WTC11 (cell line): ENCODE results near the gene CTPS2. TPM values are rescaled to one million over a fixed set of nuclear protein-coding genes. Genes with fewer than 3 reads are reported as not detected.

Experiments used
- ATAC-seq: fragments of 200-7000 bp; cut with Tn5 transposase; 2 replicates; pipeline ENCODE4 v1.10.0; 2021; ENCODE audit warnings: mild to moderate bottlenecking, moderate library complexity
- CTCF ChIA-PET: fragments of 300-600 bp; sonication (Branson Sonifier 250); formaldehyde crosslinking; loops from one replicate; lab custom pipeline; 2021; ENCODE audit warnings: antibody characterized with exemption; lab: Charles Lee
- POLR2A ChIA-PET: fragments of 350-600 bp; sonication (Branson Sonifier 250); formaldehyde crosslinking; loops from one replicate; lab custom pipeline; 2021; ENCODE audit warnings: antibody characterized with exemption; lab: Charles Lee
- DNase-seq: peaks from one replicate; pipeline ENCODE4 v3.0.0; 2021; ENCODE audit warnings: low spot score
- H3K27ac Mint-ChIP-seq: 2 replicates; pipeline ENCODE4 v1.8.0; 2021; ENCODE audit warnings: mixed read lengths
- H3K27me3 Mint-ChIP-seq: 2 replicates; pipeline ENCODE4 v1.8.0; 2021; ENCODE audit warnings: low read depth, mild to moderate bottlenecking, moderate library complexity, mixed read lengths
- H3K36me3 Mint-ChIP-seq: 2 replicates; pipeline ENCODE4 v1.8.0; 2021; ENCODE audit warnings: mixed read lengths
- H3K4me1 Mint-ChIP-seq: 2 replicates; pipeline ENCODE4 v1.8.0; 2022; ENCODE audit warnings: mixed read lengths
- H3K4me3 Mint-ChIP-seq: 2 replicates; pipeline ENCODE4 v1.8.0; 2021; ENCODE audit warnings: mild to moderate bottlenecking, moderate library complexity, mixed read lengths
- H3K9me3 Mint-ChIP-seq: 2 replicates; pipeline ENCODE4 v1.8.0; 2021; ENCODE audit warnings: mixed read lengths
- ETV6 ChIP-seq: sonication (generic); formaldehyde crosslinking; IDR thresholded peaks from 2 replicates; pipeline ENCODE4 v1.8.1; 2022; ENCODE audit warnings: mild to moderate bottlenecking, missing genetic modification reagents
- KAT7 ChIP-seq: sonication (generic); formaldehyde crosslinking; IDR thresholded peaks from 2 replicates; pipeline ENCODE4 v1.8.1; 2023; ENCODE audit warnings: missing genetic modification reagents, mild to moderate bottlenecking, borderline replicate concordance
- NFATC4 ChIP-seq: fragments of 250-450 bp; sonication (Bioruptor Pico); IDR thresholded peaks from 2 replicates; pipeline ENCODE4 v1.9.0; 2021; ENCODE audit warnings: mild to moderate bottlenecking
- NR1H2 ChIP-seq: sonication (generic); formaldehyde crosslinking; IDR thresholded peaks from 2 replicates; pipeline ENCODE4 v1.9.0; 2021; ENCODE audit warnings: mild to moderate bottlenecking, moderate library complexity, missing genetic modification reagents
- RORB ChIP-seq: fragments of 250-450 bp; sonication (Bioruptor Pico); IDR thresholded peaks from 2 replicates; pipeline ENCODE4 v1.9.0; 2021; ENCODE audit warnings: mild to moderate bottlenecking
- SMAD3 ChIP-seq: sonication (generic); formaldehyde crosslinking; IDR thresholded peaks from 2 replicates; pipeline ENCODE4 v1.8.0; 2022; ENCODE audit warnings: missing genetic modification reagents, mild to moderate bottlenecking, borderline replicate concordance
- ZNF423 ChIP-seq: fragments of 250-450 bp; sonication (Bioruptor Pico); IDR thresholded peaks from 2 replicates; pipeline ENCODE4 v2.1.2; 2022; ENCODE audit warnings: mild to moderate bottlenecking, moderate library complexity
- total RNA-seq: library from RNA; stranded (reverse); gene quantifications from 3 replicates; pipeline ENCODE4 v1.2.3, GENCODE V29; 2021
- TF ChIP-seq, protein P1 (sequence below): sonication (generic); formaldehyde crosslinking; IDR thresholded peaks from 2 replicates; pipeline ENCODE4 v1.8.1; 2023; ENCODE audit warnings: mild to moderate bottlenecking, missing genetic modification reagents, moderate library complexity
- TF ChIP-seq, protein P2 (sequence below): fragments of 250-450 bp; sonication (Bioruptor Pico); IDR thresholded peaks from 2 replicates; pipeline ENCODE4 v1.9.0; 2021; ENCODE audit warnings: mild to moderate bottlenecking, borderline replicate concordance
- TF ChIP-seq, protein P3 (sequence below): sonication (generic); formaldehyde crosslinking; IDR thresholded peaks from 2 replicates; pipeline ENCODE4 v1.8.1; 2023; ENCODE audit warnings: mild to moderate bottlenecking, missing genetic modification reagents, borderline replicate concordance
- TF ChIP-seq, protein P4 (sequence below): fragments of 250-450 bp; sonication (Bioruptor Pico); IDR thresholded peaks from 2 replicates; pipeline ENCODE4 v1.9.0; 2021; ENCODE audit warnings: moderate library complexity, mild to moderate bottlenecking, inconsistent platforms, borderline replicate concordance
- TF ChIP-seq, protein P5 (sequence below): sonication (generic); formaldehyde crosslinking; IDR thresholded peaks from 2 replicates; pipeline ENCODE4 v1.8.0; 2022; ENCODE audit warnings: mild to moderate bottlenecking, missing genetic modification reagents
- TF ChIP-seq, protein P6 (sequence below): fragments of 250-450 bp; sonication (Bioruptor Pico); IDR thresholded peaks from 2 replicates; pipeline ENCODE4 v1.9.0; 2021; ENCODE audit warnings: mild to moderate bottlenecking
- TF ChIP-seq, protein P7 (sequence below): sonication (generic); formaldehyde crosslinking; conservative IDR thresholded peaks from 2 replicates; pipeline ENCODE4 v1.8.1; 2022; ENCODE audit warnings: mild to moderate bottlenecking, missing genetic modification reagents
- TF ChIP-seq, protein P8 (sequence below): sonication (generic); formaldehyde crosslinking; IDR thresholded peaks from 2 replicates; pipeline ENCODE4 v1.8.1; 2023; ENCODE audit warnings: mild to moderate bottlenecking, missing genetic modification reagents, moderate library complexity
- TF ChIP-seq, protein P9 (sequence below): sonication (generic); formaldehyde crosslinking; IDR thresholded peaks from 2 replicates; pipeline ENCODE4 v1.8.0; 2022; ENCODE audit warnings: mild to moderate bottlenecking, missing genetic modification reagents

Gene CTPS2
- total RNA-seq, 1 experiment from 2014 or later = 23.2 TPM

DNA sequence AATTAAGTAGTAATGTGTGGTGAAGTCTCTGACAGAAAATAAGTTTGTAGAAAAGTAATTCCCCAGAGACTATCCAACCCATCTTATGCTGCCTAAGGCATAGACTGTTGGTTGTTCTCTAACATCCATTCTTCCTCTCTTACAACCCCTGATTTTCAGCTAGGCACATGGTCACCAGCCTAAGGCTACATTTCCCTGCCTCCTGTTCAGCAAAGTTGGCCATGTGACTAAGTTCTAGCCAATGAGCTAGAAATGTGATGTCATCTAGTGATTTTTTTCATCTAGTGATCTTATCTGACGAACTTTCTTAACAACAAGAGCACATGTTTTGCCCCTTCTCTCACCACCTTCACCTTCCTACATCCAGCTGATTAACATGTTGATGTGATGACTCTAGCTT lies 164.8 kb downstream of the CTPS2 start:
- Mint-ChIP-seq H3K27ac (no peak overlapping the region), H3K4me3 (no peak overlapping the region), H3K36me3 (peaks cover 18% of the 10 kb centered on the region), H3K4me1 (peaks cover 17% of the 10 kb centered on the region), H3K27me3 (no peaks in the 10 kb centered on the region; the same call in 1 of the 2 replicates), H3K9me3 (peaks cover 15% of the 10 kb centered on the region)
- ATAC-seq (no peak), DNase-seq (no peak)
- POLR2A ChIA-PET = no interaction called here
- CTCF ChIA-PET = interaction anchor here (0.5 kb wide), 1 partner anchor 33 kb away, joined by 5 read pairs; no protein-coding TSS in a partner anchor
- TF ChIP-seq, protein P1, sequence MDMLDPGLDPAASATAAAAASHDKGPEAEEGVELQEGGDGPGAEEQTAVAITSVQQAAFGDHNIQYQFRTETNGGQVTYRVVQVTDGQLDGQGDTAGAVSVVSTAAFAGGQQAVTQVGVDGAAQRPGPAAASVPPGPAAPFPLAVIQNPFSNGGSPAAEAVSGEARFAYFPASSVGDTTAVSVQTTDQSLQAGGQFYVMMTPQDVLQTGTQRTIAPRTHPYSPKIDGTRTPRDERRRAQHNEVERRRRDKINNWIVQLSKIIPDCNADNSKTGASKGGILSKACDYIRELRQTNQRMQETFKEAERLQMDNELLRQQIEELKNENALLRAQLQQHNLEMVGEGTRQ (CRISPR knock-in tag) = peak; percentile 65
- no peak for TF ChIP-seq RORB (CRISPR knock-in tag)
- TF ChIP-seq, all 79 proteins: peak for 1

DNA sequence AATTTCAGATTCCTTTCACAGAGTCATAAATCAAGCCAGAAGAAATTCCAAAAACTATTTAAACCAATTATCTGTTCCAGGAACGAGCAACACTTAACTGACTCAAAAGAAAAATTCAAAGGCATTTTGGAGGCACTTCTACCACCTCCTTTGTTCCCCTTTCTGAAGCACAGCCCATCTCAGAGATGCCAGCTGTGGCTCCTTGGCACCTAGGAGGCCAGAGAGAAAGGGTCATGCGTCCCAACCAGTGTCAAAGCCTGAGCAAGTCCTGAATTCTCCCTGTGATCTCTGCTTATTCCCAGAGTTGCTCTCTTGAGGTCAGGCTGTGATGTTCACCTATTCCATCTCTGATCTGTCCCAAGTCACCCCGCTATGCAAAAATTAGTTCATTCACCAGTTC lies 167.5 kb downstream of the CTPS2 start:
- ChIA-PET POLR2A (no interaction called here), CTCF (no interaction called here)
- peaks cover 2% of the 10 kb centered on the region for H3K36me3 Mint-ChIP-seq
- DNase-seq (no peak), ATAC-seq (no peak)
- peaks cover 4% of the 10 kb centered on the region for H3K9me3 Mint-ChIP-seq
- H3K27me3 Mint-ChIP-seq = no peaks in the 10 kb centered on the region; the same call in 1 of the 2 replicates
- no peak overlapping the region for H3K27ac Mint-ChIP-seq
- TF ChIP-seq KAT7 (CRISPR knock-in tag) (no peak), NR1H2 (CRISPR knock-in tag) (no peak), ETV6 (CRISPR knock-in tag) (no peak), NFATC4 (CRISPR knock-in tag) (no peak), SMAD3 (no peak), ZNF423 (CRISPR knock-in tag) (no peak)
- TF ChIP-seq, protein P2, sequence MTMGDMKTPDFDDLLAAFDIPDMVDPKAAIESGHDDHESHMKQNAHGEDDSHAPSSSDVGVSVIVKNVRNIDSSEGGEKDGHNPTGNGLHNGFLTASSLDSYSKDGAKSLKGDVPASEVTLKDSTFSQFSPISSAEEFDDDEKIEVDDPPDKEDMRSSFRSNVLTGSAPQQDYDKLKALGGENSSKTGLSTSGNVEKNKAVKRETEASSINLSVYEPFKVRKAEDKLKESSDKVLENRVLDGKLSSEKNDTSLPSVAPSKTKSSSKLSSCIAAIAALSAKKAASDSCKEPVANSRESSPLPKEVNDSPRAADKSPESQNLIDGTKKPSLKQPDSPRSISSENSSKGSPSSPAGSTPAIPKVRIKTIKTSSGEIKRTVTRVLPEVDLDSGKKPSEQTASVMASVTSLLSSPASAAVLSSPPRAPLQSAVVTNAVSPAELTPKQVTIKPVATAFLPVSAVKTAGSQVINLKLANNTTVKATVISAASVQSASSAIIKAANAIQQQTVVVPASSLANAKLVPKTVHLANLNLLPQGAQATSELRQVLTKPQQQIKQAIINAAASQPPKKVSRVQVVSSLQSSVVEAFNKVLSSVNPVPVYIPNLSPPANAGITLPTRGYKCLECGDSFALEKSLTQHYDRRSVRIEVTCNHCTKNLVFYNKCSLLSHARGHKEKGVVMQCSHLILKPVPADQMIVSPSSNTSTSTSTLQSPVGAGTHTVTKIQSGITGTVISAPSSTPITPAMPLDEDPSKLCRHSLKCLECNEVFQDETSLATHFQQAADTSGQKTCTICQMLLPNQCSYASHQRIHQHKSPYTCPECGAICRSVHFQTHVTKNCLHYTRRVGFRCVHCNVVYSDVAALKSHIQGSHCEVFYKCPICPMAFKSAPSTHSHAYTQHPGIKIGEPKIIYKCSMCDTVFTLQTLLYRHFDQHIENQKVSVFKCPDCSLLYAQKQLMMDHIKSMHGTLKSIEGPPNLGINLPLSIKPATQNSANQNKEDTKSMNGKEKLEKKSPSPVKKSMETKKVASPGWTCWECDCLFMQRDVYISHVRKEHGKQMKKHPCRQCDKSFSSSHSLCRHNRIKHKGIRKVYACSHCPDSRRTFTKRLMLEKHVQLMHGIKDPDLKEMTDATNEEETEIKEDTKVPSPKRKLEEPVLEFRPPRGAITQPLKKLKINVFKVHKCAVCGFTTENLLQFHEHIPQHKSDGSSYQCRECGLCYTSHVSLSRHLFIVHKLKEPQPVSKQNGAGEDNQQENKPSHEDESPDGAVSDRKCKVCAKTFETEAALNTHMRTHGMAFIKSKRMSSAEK (CRISPR knock-in tag) = no peak
- TF ChIP-seq, protein P3, sequence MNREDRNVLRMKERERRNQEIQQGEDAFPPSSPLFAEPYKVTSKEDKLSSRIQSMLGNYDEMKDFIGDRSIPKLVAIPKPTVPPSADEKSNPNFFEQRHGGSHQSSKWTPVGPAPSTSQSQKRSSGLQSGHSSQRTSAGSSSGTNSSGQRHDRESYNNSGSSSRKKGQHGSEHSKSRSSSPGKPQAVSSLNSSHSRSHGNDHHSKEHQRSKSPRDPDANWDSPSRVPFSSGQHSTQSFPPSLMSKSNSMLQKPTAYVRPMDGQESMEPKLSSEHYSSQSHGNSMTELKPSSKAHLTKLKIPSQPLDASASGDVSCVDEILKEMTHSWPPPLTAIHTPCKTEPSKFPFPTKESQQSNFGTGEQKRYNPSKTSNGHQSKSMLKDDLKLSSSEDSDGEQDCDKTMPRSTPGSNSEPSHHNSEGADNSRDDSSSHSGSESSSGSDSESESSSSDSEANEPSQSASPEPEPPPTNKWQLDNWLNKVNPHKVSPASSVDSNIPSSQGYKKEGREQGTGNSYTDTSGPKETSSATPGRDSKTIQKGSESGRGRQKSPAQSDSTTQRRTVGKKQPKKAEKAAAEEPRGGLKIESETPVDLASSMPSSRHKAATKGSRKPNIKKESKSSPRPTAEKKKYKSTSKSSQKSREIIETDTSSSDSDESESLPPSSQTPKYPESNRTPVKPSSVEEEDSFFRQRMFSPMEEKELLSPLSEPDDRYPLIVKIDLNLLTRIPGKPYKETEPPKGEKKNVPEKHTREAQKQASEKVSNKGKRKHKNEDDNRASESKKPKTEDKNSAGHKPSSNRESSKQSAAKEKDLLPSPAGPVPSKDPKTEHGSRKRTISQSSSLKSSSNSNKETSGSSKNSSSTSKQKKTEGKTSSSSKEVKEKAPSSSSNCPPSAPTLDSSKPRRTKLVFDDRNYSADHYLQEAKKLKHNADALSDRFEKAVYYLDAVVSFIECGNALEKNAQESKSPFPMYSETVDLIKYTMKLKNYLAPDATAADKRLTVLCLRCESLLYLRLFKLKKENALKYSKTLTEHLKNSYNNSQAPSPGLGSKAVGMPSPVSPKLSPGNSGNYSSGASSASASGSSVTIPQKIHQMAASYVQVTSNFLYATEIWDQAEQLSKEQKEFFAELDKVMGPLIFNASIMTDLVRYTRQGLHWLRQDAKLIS (CRISPR knock-in tag) = no peak
- TF ChIP-seq, protein P4, sequence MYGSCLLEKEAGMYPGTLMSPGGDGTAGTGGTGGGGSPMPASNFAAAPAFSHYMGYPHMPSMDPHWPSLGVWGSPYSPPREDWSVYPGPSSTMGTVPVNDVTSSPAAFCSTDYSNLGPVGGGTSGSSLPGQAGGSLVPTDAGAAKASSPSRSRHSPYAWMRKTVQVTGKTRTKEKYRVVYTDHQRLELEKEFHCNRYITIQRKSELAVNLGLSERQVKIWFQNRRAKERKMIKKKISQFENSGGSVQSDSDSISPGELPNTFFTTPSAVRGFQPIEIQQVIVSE (CRISPR knock-in tag) = no peak
- TF ChIP-seq, protein P5, sequence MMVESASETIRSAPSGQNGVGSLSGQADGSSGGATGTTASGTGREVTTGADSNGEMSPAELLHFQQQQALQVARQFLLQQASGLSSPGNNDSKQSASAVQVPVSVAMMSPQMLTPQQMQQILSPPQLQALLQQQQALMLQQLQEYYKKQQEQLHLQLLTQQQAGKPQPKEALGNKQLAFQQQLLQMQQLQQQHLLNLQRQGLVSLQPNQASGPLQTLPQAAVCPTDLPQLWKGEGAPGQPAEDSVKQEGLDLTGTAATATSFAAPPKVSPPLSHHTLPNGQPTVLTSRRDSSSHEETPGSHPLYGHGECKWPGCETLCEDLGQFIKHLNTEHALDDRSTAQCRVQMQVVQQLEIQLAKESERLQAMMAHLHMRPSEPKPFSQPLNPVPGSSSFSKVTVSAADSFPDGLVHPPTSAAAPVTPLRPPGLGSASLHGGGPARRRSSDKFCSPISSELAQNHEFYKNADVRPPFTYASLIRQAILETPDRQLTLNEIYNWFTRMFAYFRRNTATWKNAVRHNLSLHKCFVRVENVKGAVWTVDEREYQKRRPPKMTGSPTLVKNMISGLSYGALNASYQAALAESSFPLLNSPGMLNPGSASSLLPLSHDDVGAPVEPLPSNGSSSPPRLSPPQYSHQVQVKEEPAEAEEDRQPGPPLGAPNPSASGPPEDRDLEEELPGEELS = no peak
- TF ChIP-seq, protein P6, sequence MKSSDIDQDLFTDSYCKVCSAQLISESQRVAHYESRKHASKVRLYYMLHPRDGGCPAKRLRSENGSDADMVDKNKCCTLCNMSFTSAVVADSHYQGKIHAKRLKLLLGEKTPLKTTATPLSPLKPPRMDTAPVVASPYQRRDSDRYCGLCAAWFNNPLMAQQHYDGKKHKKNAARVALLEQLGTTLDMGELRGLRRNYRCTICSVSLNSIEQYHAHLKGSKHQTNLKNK (CRISPR knock-in tag) = no peak
- TF ChIP-seq, protein P7, sequence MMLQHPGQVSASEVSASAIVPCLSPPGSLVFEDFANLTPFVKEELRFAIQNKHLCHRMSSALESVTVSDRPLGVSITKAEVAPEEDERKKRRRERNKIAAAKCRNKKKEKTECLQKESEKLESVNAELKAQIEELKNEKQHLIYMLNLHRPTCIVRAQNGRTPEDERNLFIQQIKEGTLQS (CRISPR knock-in tag) = no peak
- TF ChIP-seq, protein P8, sequence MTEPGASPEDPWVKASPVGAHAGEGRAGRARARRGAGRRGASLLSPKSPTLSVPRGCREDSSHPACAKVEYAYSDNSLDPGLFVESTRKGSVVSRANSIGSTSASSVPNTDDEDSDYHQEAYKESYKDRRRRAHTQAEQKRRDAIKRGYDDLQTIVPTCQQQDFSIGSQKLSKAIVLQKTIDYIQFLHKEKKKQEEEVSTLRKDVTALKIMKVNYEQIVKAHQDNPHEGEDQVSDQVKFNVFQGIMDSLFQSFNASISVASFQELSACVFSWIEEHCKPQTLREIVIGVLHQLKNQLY (CRISPR knock-in tag) = no peak
- TF ChIP-seq, protein P9, sequence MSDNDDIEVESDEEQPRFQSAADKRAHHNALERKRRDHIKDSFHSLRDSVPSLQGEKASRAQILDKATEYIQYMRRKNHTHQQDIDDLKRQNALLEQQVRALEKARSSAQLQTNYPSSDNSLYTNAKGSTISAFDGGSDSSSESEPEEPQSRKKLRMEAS (CRISPR knock-in tag) = no peak
- no peak overlapping the region for H3K4me3 Mint-ChIP-seq
- peaks cover 10% of the 10 kb centered on the region for H3K4me1 Mint-ChIP-seq
